Lower leg skin (tissue), 4 donors: Measurements from ENCODE around the gene BLNK. TPM values are rescaled to one million over a fixed set of nuclear protein-coding genes. Genes with fewer than 3 reads are reported as not detected.

Experiments used
- DNase-seq, 2 donors: peaks; one replicate each; pipeline ENCODE4 v3.0.0-alpha.2; 2019; ENCODE audit warnings: low spot score in 2 of 2
- H3K4me3 ChIP-seq: fragments of 200-600 bp; sonication (generic); 2 replicates; pipeline ENCODE4 v1.5.1; 2017; ENCODE audit warnings: mild to moderate bottlenecking, low read depth; ENCODE audit not compliant: poor library complexity, severe bottlenecking
- POLR2A ChIP-seq, 2 donors: fragments of 450-650 bp; IDR thresholded peaks; one replicate each; pipeline ENCODE4 v1.6.1; 2016 to 2017; ENCODE audit warnings: antibody characterized with exemption in 2 of 2, mild to moderate bottlenecking in 1 of 2, moderate library complexity in 1 of 2
- WGBS, 2 donors: methylation state at CpG; one replicate each; pipeline ENCODE4 v1.1.5; 2018; 5-methylcytosine and 5-hydroxymethylcytosine counted together
- intact Hi-C: fragments of 100-400 bp; cut with DNase I; formaldehyde crosslinking; loops from one replicate; pipeline ENCODE4 v1.15.0; 2023; ENCODE audit warnings: low total_unique reads
- total RNA-seq, 4 donors: library from RNA; depleted of rRNA; stranded (reverse); fragments of >200 nt; gene quantifications; one replicate each; pipeline ENCODE4 v1.1.0, GENCODE V29; 2016
- TF ChIP-seq, protein P1 (sequence below), 3 donors: fragments of 450-650 bp; IDR thresholded peaks; one replicate each; pipeline ENCODE4 v1.5.1; 2016; ENCODE audit warnings: antibody characterized with exemption in 3 of 3, mild to moderate bottlenecking in 3 of 3, moderate library complexity in 2 of 3

Gene BLNK
- total RNA-seq, 4 donors from 2014 or later: 2.4 to 13.3 (median 7.7) TPM

- no peak for TF ChIP-seq POLR2A (IDR thresholded peaks at IDR 0.05)
- TF ChIP-seq, protein P1, sequence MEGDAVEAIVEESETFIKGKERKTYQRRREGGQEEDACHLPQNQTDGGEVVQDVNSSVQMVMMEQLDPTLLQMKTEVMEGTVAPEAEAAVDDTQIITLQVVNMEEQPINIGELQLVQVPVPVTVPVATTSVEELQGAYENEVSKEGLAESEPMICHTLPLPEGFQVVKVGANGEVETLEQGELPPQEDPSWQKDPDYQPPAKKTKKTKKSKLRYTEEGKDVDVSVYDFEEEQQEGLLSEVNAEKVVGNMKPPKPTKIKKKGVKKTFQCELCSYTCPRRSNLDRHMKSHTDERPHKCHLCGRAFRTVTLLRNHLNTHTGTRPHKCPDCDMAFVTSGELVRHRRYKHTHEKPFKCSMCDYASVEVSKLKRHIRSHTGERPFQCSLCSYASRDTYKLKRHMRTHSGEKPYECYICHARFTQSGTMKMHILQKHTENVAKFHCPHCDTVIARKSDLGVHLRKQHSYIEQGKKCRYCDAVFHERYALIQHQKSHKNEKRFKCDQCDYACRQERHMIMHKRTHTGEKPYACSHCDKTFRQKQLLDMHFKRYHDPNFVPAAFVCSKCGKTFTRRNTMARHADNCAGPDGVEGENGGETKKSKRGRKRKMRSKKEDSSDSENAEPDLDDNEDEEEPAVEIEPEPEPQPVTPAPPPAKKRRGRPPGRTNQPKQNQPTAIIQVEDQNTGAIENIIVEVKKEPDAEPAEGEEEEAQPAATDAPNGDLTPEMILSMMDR (IDR thresholded peaks at IDR 0.05): no peak
- intact Hi-C loops: no loop called here
- WGBS, 2 donors: 90 to 94% methylated on average over 9 of the region's 9 CpGs
- no peak overlapping the region for H3K4me3 ChIP-seq
- no peak for DNase-seq
Observed at GRCh38 chr10:96228408-96228994, 42.9 kb downstream of the BLNK start.

GRCh38 chr10:96227206-96227605, 44.2 kb downstream of the BLNK start:
- no peak for TF ChIP-seq POLR2A (IDR thresholded peaks at IDR 0.05)
- TF ChIP-seq, protein P1 (IDR thresholded peaks at IDR 0.05): no peak
- intact Hi-C loops: no loop called here
- DNase-seq: no peak
- 87 to 91% methylated on average over 18 to 19 of the region's 19 CpGs for WGBS, 2 donors
- no peak overlapping the region for H3K4me3 ChIP-seq

DNA sequence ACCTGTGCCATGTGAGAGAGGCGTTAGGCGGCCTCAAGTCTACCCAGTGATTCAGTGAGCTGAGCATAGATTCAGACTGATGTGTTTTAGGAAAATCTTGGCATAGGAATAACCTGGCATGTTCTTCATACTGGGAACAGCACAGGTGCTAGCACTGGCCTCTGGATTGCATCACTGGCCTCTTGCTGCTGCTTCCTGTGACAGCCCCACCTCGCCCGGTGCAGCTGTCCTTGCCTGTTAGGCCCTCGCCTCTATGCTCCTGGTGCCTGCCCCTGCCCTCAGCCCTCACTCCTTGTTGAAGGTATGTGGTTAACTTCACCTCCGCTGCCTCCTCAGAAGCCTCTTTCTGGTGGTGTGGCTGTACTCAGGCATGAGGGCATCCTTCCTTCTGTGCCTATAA, 46.2 kb downstream of the BLNK start:
- intact Hi-C loops: no loop called here
- H3K4me3 ChIP-seq: no peak overlapping the region
- DNase-seq: no peak
- TF ChIP-seq POLR2A (IDR thresholded peaks at IDR 0.05): no peak
- TF ChIP-seq, protein P1 (IDR thresholded peaks at IDR 0.05): no peak
- 79 to 90% methylated on average over 6 of the region's 6 CpGs for WGBS, 2 donors

GRCh38 chr10:96222908-96223307, 48.5 kb downstream of the BLNK start:
- intact Hi-C loops: no loop called here
- TF ChIP-seq, protein P1 (IDR thresholded peaks at IDR 0.05): no peak
- TF ChIP-seq POLR2A (IDR thresholded peaks at IDR 0.05): no peak
- H3K4me3 ChIP-seq: no peak overlapping the region
- no peak for DNase-seq
- WGBS, 2 donors: 85 to 90% methylated on average over 10 of the region's 10 CpGs

GRCh38 chr10:96222441-96222840, 48.9 kb downstream of the BLNK start:
- DNase-seq: no peak
- no peak overlapping the region for H3K4me3 ChIP-seq
- TF ChIP-seq POLR2A (IDR thresholded peaks at IDR 0.05): no peak
- TF ChIP-seq, protein P1 (IDR thresholded peaks at IDR 0.05): no peak
- WGBS, 2 donors: 52 to 59% methylated on average over 3 of the region's 3 CpGs
- intact Hi-C loops: no loop called here

GRCh38 chr10:96218826-96219225, 52.5 kb downstream of the BLNK start:
- no peak for DNase-seq
- 62 to 69% methylated on average over 5 of the region's 5 CpGs for WGBS, 2 donors
- no peak overlapping the region for H3K4me3 ChIP-seq
- TF ChIP-seq, protein P1 (IDR thresholded peaks at IDR 0.05): no peak
- no peak for TF ChIP-seq POLR2A (IDR thresholded peaks at IDR 0.05)
- intact Hi-C loops: no loop called here
